ENCODE measurements around the gene MBD1. TPM values are rescaled to one million over a fixed set of nuclear protein-coding genes. Genes with fewer than 3 reads are reported as not detected.

Gene MBD1
- total RNA-seq = 67.5 and 88.8 TPM in 2 replicates

GRCh38 chr18:50281295-50281971 lies at the start of gene MBD1:
Gene MBD1, minus strand, starts transcription at chr18:50281523. Its CDS starts 1,531 bp downstream, at chr18:50279992.

GRCh38 chr18:50287441-50288347 lies 6.4 kb upstream of the MBD1 start, which contains the start of gene CXXC1:
Gene CXXC1, minus strand, starts transcription at chr18:50287692. Its CDS starts 103 bp downstream, at chr18:50287589.

DNA sequence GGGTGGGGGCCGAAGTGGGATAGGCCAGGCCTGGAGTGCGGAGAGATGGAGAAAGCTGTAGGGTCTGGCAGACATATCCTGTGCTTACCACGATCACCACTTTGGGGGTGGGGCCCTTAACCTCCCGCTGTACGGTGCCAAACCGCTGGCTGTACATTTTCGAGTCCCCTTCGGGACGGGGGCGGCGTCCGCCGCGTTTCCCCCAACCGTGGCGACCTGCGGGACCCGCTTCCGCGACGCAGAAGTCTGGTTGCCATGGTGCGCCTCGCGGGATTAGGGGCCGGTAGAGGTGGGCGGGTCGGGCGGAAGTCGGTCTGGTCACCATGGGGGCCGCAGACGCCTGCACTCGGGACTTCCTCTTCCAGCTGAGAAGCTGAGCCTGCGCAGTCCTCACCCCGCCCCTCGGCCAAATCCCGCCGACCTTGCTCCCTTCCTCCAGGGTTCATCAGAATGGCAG lies 15.0 kb downstream of the MBD1 start, which contains the start of gene CFAP53:
Gene CFAP53, minus strand, starts transcription at position 248 of the 457 bp plus-strand sequence. Its CDS starts 91 bp downstream, at position 157.

Small RNA genes lying within 50 kb of the gene (small RNA-seq; reads per million reads assigned to genes)
- gene RNA5SP458 = not detected

Other genes with a start within 250 kb of the MBD1 start
- gene MYO5B, start 86.4 kb downstream of the MBD1 start, total RNA-seq = 20.7 and 33.8 TPM in 2 replicates
- 0.43 and 1.2 TPM in 2 replicates for gene CFAP53, start 15.0 kb downstream of the MBD1 start, total RNA-seq
- 40.4 and 70.2 TPM in 2 replicates for gene CXXC1, start 6.2 kb upstream of the MBD1 start, total RNA-seq
- gene SKA1, start 93.5 kb upstream of the MBD1 start, total RNA-seq = 2.7 and 4.8 TPM in 2 replicates

Data from placental epithelial cell (primary cell).